NCI-H2196 treated with DMSO at 0.1 percent for 48 hours (cell line): ENCODE results near the gene TRIM17.

Experiments used
- DNase-seq: peaks from one replicate; lab custom pipeline; 2025; ENCODE audit not compliant: unreplicated experiment; lab: John Stamatoyannopoulos, UW

TRIM17 gene

GRCh38 chr1:228368801-228369607, 47.7 kb downstream of the TRIM17 start:
- DNase-seq: no peak

GRCh38 chr1:228367798-228368791, 48.6 kb downstream of the TRIM17 start:
- no peak for DNase-seq

GRCh38 chr1:228366866-228367741, 49.6 kb downstream of the TRIM17 start:
- DNase-seq: no peak

- DNase-seq: no peak
Observed at GRCh38 chr1:228366062-228366865, 50.4 kb downstream of the TRIM17 start.

- no peak for DNase-seq
Observed at GRCh38 chr1:228365271-228366061, 51.2 kb downstream of the TRIM17 start.

GRCh38 chr1:228364706-228365213, 51.9 kb downstream of the TRIM17 start:
- DNase-seq: no peak

- no peak for DNase-seq
Observed at GRCh38 chr1:228364068-228364705, 52.5 kb downstream of the TRIM17 start.

- no peak for DNase-seq
Observed at GRCh38 chr1:228363686-228364067, 53.0 kb downstream of the TRIM17 start.

- DNase-seq: no peak
Observed at GRCh38 chr1:228362884-228363450, 53.7 kb downstream of the TRIM17 start.

- no peak for DNase-seq
Observed at GRCh38 chr1:228362141-228362883, 54.3 kb downstream of the TRIM17 start.

GRCh38 chr1:228361314-228362140, 55.1 kb downstream of the TRIM17 start:
- no peak for DNase-seq

GRCh38 chr1:228360533-228361313, 55.9 kb downstream of the TRIM17 start:
- no peak for DNase-seq

GRCh38 chr1:228359613-228360532, 56.8 kb downstream of the TRIM17 start:
- no peak for DNase-seq

GRCh38 chr1:228358764-228359612, 57.7 kb downstream of the TRIM17 start:
- DNase-seq: no peak
